Coronary artery (tissue), 2 donors: ENCODE data around the gene MUC5AC.
"Not testable (repeated sequence)": the region's sequence is repeated elsewhere in the genome, so short reads cannot be mapped to it uniquely, and the experiment has no call there.

Experiments used
- DNase-seq: peaks from one replicate; pipeline ENCODE4 v3.0.0-alpha.2; 2017; ENCODE audit warnings: low spot score
- H3K27ac ChIP-seq, 2 donors: fragments of 200-600 bp; sonication (generic); one replicate each; pipeline ENCODE4 v1.5.1; 2016 to 2019
- H3K4me3 ChIP-seq: fragments of 200-600 bp; sonication (generic); 2 replicates; pipeline ENCODE4 v1.5.1; 2016; ENCODE audit warnings: mild to moderate bottlenecking, moderate library complexity
- TF ChIP-seq, protein P1 (sequence below): fragments of 200-600 bp; sonication (generic); IDR thresholded peaks from one replicate; pipeline ENCODE4 v1.5.1; 2019; ENCODE audit warnings: antibody characterized with exemption

Gene MUC5AC

DNA sequence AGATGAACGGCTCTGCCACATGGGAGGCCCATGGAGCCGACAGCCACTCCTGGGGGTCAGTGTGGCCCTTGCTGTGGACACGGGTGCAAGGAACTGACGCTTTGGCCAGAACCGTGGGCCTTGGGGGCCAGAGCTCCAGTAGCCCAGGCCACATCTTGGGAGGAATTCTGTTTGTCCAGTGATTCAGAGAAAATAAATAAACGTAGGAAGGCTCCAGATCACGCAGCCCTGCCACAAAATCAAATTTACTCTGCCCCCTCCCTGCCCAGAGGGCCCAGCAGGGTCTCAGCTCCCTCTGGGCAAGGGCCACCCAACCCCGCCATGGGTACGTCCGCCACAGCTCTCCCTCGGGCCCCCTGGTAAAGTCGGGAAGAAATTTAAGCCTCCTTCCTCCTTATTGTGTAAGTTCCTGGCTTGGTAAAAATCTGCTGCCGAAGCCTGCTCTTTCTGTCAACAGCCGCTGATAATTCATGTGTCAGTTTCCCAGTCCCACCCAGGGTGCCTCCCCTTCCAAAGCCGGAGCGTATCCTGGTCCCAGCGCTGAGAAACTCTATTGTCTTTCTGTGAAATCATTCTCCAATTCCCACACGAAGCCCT, 6.9 kb upstream of the MUC5AC start:
- Histone ChIP-seq H3K27ac (peak overlapping the region in 1 of 2 donors; percentile 35), H3K4me3 (no peak overlapping the region)
- peak; percentile 70 for DNase-seq
- TF ChIP-seq, protein P1, sequence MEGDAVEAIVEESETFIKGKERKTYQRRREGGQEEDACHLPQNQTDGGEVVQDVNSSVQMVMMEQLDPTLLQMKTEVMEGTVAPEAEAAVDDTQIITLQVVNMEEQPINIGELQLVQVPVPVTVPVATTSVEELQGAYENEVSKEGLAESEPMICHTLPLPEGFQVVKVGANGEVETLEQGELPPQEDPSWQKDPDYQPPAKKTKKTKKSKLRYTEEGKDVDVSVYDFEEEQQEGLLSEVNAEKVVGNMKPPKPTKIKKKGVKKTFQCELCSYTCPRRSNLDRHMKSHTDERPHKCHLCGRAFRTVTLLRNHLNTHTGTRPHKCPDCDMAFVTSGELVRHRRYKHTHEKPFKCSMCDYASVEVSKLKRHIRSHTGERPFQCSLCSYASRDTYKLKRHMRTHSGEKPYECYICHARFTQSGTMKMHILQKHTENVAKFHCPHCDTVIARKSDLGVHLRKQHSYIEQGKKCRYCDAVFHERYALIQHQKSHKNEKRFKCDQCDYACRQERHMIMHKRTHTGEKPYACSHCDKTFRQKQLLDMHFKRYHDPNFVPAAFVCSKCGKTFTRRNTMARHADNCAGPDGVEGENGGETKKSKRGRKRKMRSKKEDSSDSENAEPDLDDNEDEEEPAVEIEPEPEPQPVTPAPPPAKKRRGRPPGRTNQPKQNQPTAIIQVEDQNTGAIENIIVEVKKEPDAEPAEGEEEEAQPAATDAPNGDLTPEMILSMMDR: no peak

DNA sequence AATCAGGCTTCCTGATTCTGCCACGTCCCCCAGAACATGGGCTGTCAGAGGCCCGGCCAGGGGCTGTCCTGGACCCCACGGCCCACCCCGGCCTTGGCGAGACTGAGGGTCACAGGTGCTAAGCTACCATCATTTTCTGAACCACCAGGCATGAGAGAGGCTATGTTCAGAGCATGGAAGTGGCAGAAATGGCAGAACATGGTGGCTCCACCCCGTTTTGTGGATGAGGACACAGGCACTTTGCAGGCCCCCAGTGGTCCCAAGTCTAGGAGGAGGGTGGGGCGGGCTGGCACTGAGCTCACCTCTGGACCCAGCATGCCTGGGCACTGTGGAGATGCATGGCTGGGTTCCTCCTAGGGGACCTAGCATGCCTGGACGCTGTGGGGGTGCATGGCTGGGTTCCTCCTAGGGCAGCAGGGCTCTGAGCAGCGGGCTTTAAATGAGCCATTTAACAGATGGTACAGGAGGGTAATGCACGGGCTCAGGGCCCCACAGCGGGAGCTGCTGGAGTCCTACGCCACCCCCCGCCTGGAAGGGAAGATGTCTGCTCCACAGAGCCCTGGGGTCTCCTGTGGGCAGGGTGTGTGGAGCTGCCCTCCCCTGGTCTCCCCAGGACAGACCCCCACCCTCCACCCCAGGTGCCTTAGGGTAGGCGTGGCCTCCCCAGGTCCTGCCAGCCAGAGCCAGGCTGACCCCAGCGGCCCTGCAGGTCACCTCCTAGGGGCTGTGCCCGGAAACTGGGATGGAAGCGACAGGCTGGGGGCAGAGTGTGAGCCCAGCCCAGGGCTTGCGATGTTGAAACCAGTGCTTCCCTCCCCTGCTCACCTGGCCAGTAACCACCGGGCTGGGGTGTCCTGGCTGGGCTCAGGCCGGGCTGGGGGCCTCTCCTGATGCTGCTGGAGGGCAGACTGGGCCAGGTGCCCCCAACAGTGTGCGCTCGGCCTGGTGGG, 6.1 kb upstream of the MUC5AC start:
- TF ChIP-seq, protein P1: no peak
- H3K4me3 ChIP-seq: no peak overlapping the region
- H3K27ac ChIP-seq: peak overlapping the region in 1 of 2 donors; percentile 35
- peak; percentile 69 for DNase-seq

DNA sequence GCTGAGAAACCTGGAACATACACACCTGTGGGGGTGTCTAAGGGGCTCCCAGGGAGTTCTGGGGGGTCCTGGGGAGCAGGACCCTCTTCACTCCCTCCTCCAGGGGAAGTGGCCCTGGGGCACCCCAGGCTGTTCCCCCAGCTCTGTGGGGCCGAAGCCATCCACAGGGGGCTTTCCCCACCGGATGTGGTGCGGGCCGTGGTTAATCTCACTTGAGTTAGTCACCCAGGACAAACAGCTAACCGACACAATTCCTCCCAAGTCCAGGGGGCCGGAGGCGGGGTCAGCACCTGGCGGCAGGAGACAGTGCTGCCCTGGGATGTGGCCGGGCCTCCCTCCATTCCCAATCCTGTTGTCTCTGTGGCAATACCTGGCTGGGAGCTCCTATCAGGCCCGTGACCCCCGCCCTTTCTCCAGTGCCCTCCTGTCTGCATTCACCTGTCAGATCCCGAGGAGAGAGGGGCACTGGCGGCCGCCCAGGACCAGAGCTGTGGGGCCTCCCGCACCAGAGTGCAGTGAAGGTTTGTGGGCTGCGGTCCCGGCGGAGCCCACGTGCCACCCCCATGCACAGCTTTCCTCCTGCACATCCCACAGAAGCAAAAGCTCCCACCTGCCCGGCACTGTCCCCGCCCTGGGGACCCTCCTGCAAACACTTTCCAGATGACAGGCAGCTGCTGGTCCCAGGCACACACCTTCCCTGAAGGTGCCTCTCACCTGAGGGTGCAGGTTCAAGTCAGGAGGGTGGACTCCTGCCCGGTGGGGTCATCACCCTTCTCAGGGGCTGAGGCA, 5.2 kb upstream of the MUC5AC start:
- no peak overlapping the region for H3K4me3 ChIP-seq
- TF ChIP-seq, protein P1: no peak
- H3K27ac ChIP-seq: no peak overlapping the region
- DNase-seq: peak; percentile 63

DNA sequence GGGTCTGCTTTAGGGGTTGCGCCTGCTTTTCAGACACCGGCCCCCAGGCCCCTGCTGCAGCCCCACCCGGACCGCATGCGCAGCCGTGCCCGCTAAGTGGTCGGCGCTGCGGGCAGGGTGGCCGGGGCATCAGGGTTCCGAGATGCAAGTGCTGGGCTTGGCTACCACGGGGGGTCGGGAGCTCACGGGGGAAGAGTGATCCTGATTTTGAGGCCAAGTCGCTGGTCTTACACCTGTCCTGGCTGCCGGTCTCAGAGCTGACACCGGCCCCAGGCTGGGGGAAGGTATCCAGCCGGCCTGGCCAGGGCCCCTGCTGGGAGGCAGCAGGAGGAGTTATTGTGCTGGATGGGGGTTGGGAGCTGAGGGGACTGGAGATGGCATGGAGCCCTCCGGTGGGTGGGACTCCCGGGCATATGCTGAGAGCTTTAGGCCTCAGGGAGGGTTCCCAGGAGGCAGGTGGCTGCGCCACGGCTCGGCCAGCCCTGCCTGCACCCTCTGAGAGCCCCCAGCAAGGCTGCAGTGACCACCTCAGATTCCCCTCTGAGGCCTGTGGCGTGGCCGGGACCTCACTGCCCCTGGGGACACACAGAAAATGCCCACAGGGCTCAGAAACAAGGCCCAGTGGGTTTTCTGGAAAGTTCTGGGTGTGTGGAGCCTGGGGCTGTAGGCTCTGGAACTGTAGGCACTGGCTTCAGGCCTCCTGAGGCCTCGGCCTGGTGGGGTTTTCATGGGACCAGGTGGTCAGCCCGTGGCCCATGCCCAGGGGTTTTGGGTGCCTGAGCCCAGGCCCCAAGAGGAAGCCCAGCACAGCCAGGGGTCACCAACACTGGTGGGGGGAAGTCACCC, 4.4 kb upstream of the MUC5AC start:
- TF ChIP-seq, protein P1: no peak
- Histone ChIP-seq H3K27ac (no peak overlapping the region), H3K4me3 (no peak overlapping the region)
- DNase-seq: peak; percentile 70

DNA sequence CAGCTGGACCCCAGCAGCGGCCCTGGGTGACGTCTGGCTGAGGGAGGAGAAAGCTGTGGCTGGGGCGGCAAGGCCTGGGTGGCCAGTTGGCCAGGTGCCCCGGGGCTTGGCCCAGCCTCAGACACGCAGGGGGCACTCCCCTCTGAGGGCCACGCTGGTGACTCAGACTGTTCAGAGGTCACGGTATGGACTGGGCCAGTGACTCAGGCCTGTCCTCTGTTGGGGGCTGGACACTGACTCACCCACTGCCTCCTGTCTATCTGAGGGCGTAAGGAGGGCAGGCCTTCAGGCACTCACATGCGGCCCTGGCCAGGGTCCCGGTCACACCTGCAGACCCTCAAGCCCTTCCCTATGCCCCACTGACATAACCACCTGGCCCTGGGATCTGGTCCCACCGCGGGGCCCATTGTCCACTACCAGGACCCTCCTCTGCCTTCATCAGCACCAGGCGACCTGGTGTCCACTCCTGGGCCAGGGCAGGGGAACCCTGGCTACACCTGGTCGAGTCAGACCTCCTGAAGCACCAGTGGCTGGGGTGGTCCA, 3.7 kb upstream of the MUC5AC start:
- DNase-seq: peak; percentile 74
- TF ChIP-seq, protein P1: no peak
- Histone ChIP-seq H3K27ac (no peak overlapping the region), H3K4me3 (no peak overlapping the region)

DNA sequence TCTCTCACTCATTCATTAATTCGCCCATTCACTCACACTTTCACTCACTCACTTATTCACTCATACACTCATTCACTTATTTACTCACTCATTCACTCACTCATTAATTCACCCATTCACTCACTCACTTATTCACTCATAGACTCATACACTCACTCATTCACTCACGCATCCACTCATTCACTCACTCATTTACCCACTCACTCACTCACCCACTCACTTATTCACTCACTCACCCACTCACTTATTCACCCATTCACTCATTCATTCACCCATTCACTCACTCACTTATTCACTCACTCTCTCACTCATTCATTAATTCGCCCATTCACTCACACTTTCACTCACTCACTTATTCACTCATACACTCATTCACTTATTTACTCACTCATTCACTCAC, 3.1 kb upstream of the MUC5AC start:
- not testable (repeated sequence) for DNase-seq, H3K4me3 ChIP-seq, H3K27ac ChIP-seq
